ENCODE results near the gene SGSM2.

The SGSM2 gene

DNA sequence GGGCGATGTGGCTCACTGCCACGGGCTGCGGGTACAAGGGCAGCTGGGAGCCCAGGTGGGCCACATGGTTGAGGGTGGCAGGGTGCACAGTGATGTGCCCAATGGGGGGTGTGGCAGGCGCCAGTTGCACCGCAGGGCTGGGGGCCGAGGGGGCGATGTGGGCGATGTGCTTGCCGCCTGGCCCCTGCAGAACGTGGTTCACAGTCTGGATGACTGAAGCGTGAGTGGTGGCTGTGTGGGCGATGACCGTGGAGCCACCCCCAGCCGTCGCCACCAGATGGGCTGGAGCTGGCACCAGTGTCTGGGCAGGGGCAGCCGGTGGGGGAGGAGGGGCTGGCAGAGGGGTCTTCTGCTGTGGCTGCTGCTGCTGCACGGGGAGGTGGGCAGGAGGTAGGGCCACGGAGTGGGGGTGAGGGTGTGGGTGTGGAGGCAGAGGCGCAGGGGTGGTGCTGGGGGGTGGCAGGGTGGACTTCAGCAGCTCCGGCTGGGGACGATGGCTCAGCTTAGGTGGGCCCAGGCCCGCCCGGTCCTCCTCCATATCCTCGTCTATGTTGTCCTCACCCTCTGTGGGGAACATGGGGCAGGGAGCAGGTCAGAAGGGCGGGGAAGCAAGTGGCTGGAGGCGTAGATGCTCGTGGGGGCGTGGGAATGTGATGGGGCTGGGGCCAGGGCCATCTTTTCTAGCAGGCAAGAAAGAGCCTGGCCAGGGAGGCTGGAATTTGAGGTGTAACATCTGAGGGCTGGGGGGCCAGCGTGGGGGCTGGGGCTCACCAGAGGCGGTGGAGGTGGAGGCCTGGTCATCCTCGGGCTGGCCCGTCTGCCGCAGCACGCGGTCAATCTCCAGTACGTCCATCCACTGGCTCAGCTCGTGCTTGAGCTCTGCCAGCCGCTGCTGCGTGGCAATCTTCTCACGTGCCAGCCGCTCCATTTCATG is 50.1 kb downstream of the SGSM2 start:
- DNase-seq = no peak

DNA sequence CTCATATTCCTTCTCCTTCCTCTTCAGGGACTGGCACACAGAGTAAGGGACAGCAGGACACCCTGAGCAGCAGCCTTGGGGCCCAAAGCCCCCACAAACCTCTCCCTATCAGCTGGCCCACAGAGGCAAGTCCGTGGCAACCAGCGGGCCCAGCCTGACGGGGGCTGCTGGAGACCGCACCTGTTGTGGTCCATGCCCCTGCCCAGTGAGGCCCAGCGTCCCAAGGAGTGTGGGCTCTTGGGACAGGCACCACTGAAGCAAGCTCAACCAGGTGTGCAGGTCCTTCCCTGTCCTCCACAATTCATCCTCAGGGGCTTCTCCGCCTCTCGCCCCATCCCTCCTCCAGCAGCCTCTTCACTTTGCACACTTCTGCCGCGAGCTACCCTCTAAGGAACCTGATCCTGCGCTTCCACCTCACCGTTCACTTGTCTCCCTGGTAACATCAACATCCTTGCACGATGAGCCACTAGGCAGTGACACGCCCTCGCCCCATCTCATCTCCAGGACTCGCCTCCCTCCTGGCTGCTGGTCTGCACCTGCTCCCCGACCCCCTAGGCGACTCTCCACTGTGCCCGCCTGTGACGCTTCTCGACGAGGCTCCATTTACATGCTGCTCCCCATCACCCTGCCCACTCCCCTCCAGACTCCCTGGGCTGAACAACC is 50.9 kb downstream of the SGSM2 start:
- DNase-seq = no peak

GRCh38 chr17:2388683-2389055 is 51.4 kb downstream of the SGSM2 start:
- DNase-seq = no peak

GRCh38 chr17:2390199-2390836 is 53.0 kb downstream of the SGSM2 start:
- no peak for DNase-seq

- no peak for DNase-seq
Measured at GRCh38 chr17:2391597-2392251, 54.4 kb downstream of the SGSM2 start.

GRCh38 chr17:2392252-2393173 is 55.2 kb downstream of the SGSM2 start:
- DNase-seq = peak; percentile 97

DNA sequence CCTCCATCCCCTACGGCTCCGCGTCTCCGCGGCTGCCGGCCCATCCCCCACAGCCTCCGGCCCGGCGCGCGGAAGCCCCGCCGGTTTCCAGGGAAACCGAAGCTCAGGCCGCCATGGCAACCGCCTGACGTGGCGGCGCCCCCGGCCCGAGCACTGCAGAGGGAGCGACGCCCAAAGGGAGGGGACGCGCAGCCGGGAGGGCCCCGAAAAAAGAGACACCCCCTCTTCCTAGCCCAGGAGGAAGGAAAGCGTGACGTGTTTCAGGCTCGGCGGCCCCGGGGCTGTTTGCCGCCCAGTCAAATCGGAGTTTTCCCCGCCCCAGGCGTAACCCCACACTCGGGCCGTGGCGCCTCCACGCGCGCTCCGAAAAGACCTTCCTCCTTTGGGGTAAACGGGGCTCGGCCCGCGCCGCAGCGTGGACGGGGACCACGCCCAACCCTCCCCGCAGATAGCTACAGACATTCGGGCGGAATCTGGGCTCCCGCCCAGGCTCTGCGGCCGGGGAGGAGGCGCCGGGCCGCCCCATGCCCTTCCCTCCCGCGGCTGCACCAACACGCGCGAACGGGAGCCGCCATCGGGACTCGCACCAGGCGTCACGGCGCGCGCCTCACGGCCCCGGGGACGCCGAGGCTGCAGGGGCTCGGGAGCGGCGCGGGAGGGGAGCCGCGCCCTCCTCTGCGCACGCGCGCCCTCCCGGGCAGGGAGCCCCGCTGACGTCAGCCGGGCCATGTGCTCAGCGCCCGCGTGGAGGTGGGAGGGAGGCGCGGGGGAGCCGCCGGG is 56.1 kb downstream of the SGSM2 start:
- DNase-seq = peak; percentile 89

DNA sequence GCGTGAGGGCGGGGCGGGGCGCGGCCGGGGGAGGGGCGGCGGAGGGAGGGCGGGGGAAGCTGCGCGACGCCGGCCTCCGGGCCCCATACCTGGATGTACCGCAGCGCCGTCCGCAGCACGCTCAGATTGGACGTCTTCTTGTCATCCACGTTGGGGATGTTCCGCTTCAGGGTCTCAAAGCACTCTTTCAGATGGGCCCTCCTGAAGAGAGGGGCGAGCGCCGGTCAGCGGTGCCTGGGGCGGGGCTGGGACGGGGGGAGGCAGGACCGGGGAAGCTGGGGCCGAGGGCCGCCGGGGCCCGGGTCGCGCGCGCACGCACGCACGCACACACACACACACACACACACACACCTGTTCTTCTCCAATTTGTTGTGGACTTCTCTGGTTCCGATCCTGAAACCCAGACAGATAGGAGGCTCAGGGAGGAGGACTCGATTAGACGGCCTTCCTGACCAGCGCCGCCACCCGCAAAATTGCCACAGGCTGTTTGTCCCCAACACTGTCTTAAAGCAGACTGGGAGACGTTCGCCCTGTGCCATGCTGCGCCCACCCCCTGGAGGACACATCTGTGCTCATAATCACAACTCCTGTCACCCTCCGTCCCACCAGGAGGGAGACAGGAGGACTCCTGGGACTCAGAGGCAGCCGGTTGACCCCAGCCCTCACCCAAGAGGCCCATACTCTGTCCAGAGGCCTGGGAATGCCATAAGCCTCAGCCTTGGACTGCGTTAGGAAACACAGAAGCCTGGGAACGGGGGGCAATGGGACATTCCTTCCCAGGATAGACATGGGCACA is 56.9 kb downstream of the SGSM2 start:
- no peak for DNase-seq

DNA sequence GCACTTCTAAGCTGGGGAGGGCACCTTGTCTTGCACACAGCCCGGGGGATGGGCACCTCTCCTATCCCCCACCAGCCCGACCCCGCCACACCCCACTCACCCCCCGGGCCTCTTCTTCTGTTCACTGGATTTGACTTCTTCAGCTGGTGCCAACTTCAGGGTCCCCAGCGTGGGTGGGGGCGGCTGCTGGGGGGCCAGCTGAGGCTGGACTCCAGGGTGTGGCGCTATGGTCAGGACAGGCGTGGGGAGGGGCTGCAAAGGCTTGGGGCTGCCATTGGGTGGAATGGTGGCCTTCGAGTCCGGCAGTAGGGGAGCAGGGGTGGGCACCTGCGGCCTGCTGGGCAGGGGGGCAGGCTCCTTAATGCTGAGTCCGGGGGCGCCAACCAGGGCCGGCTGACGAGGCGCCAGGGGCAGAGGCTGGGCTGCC is 57.5 kb downstream of the SGSM2 start:
- DNase-seq = no peak

DNA sequence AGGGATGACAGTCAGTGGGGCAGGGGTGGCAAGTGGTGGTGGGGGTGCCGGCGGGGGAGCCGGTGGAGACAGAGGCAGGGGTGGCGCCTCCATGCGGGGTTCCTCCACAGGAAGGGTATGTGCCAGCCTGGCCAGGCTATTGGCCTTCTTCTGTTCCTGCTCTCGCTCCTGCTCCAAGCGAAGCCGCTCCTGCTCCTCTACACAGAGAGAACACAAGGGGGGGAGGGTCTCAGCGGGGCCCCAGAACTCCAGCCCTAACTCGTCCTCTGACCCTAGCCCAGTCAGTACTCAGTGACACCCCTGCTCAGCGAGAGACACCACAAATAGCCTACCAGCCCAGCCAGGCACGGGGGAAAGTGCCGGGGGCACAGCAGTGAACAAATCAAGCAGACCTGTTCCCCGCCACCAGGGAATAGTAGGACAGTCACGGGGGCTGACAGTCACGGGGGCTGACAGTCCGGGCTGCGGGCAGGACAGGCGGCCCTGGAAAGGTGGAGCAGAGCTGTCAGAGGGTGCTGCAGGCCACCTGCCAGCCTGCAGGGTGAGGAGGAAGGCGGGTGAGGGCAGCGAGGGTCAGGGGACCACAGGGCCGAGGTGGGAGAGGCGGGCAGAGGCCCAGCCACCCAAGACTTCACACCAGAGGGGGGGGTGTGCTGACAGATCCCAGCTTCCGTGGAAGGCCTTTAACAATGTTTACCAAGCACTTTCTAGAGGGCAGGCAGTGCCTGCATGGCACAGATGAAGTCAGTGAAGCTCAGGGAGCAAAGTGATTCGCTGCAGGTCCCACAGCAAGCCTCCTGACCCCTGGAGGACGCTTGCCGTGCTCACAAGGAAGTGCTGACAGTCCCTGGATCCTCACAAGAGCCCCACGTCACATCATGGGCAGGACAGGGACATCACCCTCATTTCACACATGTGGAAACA is 58.2 kb downstream of the SGSM2 start:
- DNase-seq = no peak

DNA sequence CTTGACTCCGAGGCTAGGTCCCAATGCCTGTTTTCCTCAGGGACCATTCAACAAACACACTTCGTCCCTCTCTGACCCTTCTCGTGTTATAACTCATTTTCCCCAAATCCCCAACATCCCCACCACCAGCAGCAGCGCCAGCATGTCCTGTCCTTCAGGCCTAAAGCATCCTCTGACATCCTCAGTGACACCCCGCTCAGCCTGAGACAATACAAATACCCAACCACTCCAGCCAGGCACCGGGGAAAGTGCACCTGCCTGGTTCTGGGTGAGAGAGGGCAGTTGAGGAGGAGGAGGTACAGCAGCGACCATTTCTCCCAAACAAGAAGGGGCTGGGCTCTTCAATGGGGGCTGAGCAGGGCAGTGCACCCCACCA is 58.9 kb downstream of the SGSM2 start:
- DNase-seq = no peak

DNA sequence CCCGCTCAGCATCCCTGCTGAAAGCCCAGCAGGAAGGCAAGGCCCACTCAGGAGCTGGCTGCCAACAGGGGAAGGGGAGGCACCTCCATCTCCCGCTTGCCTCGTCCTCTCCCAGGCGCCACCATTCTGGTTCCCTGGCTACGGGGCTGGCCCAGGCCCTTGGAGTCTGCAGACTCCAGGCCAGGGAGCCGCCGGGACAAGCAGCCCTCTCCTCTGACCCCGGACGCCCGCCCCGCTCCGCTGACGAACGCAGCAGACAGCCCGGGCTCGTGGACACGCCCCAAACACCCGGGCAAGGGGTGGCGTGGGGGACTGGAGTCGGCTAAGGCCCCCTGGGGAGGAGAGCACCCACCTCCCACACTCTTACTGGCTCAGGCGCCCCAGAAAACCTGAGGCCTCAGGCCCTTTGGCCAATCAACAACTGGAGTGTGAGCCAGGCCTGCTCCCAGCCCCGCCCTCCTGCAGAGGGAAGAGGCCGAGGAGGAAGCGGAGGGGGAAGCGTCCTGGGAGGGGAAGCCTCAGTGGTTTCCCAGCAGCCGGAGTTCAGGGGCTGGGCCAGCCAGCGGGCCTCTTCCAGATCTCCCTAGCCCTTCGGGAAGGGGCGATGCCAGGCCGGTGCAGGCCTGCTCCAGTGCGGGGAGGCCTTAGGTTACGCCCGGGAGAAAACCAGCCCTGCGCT is 59.4 kb downstream of the SGSM2 start:
- DNase-seq = peak; percentile 10

DNA sequence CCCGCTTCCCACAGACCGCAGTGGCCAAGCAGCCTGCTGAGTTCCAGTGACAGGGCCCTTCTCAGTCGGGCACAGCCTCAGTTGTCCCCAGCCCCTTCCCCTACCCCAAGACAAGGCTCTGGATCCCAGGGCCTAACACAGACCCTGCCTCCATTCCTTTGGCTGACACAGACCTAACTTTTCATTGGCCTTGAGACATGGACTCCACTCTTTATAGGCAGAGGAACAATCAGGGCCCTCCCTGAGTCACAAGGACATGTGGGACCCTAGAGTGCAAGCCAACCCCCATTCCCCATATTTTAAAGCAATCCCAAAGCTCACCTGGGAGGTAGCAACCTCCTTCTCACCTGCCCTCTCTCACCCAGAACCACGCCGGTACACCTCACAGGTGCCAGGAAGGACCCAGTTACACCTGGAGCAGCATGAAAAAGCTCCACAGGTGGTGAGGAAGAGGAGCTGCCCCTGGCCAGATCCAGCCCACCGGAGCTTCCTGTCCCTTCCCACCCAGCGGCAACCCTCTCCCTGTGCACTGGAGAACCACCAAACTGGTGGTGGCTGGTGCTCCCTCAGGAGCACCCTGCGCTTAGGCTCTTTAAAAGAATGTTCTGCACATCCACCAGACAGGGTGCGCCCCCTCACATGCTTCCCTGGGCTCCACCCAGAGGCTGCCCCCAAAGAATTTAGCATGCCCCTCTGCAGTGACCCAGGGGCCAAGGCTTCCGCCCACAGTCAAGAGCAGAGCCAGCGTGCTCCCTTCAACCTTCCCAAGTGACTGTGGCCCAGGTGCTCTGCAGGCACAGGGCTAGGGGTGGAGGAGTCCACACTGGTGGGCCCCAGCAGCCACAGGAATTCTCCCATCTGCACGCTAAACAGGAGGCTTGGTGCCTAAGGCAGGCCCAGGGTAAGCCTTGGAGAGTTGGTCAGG is 60.2 kb downstream of the SGSM2 start:
- no peak for DNase-seq

- DNase-seq = no peak
Measured at GRCh38 chr17:2398182-2398581, 60.9 kb downstream of the SGSM2 start.

GRCh38 chr17:2398655-2399571 is 61.6 kb downstream of the SGSM2 start:
- peak; percentile 48 for DNase-seq

All from stimulated activated naive CD4-positive, alpha-beta T cell treated with Interleukin-2 at 50 U/mL for 16 hours (primary cell).